NCI-H128 (cell line): ENCODE results near the gene GCK.

Experiments used
- DNase-seq: peaks from one replicate; lab custom pipeline; 2025; ENCODE audit not compliant: unreplicated experiment; lab: John Stamatoyannopoulos, UW

The GCK gene

GRCh38 chr7:44107961-44108767 is 81.1 kb downstream of the GCK start:
- no peak for DNase-seq

DNA sequence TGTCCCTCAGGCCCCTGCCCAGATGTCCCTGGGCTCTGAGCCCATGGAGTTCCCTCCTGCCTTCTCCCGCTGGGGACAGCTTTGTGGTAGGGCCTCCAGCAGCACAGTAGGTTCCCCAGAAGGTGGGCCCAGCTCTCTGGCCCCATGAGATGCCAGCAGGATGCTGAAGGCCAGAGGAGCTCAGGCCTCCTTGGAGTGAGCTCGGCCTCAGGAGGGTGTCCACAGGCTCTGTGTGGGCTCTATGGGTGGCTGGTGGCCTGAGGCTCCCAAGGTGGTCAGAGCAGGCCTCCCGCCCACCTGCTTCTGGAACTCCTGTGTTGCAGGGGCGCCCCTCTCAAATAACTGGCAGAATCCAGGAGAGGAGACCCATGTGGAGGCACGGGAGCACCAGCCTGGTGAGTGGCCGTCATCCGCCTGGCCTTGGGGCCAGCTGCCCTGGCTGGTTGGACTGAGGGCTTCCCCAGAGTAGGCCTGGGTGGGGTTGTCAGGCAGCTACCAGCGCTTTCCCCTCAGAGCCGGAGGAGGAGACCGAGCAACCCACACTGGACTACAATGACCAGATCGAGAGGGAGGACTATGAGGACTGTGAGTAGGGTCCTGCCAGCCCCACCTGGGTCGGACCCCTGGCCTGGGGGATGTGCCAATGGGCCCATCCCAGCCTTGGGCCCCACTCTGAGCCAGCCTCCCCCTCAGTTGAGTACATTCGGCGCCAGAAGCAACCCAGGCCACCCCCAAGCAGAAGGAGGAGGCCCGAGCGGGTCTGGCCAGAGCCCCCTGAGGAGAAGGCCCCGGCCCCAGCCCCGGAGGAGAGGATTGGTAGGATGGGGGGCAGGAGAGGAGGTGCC is 81.9 kb downstream of the GCK start:
- DNase-seq: no peak

DNA sequence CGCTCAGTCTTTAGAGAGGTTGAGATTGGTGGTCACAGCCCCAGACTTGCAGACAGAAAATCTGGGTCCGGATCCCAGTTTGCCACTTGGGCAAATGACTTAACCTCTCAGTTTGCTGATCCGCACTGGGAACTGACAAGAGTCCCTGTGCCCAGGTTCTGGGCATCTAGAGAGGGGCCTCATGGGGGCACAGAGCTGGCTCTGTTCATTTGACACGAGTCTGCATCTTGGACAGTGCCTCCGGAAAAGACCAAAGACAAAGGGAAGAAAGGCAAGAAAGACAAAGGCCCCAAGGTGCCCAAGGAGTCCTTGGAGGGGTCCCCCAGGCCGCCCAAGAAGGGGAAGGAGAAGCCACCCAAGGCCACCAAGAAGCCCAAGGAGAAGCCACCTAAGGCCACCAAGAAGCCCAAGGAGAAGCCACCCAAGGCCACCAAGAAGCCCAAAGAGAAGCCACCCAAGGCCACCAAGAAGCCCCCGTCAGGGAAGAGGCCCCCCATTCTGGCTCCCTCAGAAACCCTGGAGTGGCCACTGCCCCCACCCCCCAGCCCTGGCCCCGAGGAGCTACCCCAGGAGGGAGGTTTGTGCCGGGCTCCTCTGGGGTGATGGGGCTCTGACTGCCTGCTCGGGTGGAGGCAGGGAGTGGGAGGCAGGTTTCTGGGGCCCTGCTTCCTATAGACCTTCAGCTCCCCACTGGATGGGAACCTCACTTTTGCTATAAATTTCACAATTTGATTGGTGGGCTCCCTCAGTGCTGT is 82.8 kb downstream of the GCK start:
- no peak for DNase-seq

GRCh38 chr7:44105832-44106231 is 83.4 kb downstream of the GCK start:
- DNase-seq: no peak

GRCh38 chr7:44104860-44105771 is 84.1 kb downstream of the GCK start:
- no peak for DNase-seq

GRCh38 chr7:44103923-44104859 is 85.0 kb downstream of the GCK start, which contains the start of gene AEBP1:
Gene AEBP1 (plus strand): TSS chr7:44104345. CDS start chr7:44104666, 321 bp downstream.
- no peak for DNase-seq

DNA sequence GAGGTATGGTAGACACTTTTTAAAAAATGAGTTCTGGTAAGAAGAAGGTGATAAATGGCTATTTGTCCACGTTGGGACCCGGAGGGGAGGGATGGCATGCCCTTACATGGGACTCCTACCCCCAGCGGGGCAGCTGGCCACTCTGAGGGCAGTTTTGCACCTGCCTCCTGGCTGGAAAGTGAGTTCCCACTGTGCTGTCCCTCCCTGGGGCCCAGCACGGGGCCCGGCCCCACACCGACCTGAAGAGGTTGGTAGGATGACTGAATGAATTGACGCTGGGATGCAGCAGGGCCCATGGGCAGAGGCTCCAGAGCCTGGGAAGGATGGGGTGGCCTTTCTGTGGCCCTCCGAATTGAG is 85.7 kb downstream of the GCK start:
- no peak for DNase-seq

DNA sequence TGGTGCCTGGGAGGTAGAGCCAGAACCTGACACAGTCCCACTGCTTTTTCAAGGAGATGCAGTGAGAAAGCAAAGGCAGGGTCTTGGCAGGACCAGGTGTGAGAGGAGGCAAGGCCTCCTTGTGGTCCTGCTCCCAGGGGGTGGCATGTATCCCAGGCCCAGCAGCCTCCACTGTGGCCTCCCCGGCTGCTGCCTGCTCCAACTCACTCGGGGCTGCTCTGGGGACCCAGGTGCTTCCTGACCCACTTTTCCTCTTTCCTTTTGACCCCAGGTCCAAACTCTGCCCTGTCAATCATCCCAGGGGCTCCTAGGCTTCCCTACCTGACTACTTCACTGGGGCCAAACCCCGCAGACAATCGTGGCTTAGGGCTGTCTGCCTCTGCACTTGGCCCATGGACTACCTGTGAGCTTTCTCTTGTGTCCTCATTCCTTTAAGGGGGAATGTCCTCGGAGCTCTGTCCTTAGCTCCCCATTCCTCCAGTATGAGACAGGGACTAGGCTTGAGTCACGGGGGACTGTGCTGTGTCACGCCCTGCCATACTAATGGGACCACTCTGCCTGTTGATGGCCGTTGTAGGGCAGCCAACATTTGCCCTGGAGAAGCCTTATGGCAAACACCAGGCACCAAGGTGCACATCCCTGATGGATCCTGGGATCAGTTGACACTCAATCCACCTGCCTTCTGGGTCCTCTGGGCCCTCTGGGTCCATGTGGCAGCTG is 86.2 kb downstream of the GCK start:
- DNase-seq: no peak

DNA sequence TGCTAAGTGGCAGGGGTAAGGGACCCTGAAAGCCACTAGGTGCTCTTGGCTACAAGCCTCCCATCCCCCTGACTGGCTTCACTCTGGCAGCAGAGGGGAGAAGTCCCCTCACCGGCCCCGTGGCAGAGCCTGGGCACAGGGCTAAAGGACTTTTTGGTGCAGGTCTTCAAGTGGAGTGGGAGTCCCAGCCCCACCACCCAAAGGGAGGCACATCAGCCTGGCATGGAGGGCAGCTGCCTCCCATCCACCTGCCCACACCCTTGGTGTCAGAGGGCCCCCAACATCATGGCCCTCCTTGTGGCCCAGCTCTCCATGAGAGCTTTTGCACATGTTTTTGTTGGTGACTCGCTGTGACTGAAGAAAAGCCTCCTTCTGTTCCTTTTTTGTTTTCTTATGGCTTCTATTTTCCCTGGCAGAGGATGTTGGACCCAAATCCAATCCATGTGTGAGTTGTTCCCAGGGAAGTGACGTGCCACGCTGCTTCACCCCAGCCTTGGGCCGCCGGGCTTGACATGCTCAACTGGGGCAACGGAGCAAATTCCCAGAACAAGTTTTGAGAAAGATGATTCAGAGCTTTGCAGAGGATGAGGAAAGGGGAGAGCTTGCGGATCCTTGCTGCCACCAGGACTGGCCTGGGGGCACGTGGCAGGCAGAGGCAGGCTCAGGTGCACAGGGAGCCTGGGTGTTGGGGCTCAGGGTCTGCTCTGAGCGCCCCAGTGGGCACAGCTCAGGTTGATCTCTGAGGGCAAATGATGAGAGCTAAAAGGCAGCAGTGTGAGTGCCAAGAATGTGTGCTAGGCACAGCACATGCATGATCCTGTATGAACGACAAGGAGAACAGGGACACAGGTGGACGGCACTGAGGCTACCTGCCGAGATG is 87.0 kb downstream of the GCK start:
- no peak for DNase-seq

DNA sequence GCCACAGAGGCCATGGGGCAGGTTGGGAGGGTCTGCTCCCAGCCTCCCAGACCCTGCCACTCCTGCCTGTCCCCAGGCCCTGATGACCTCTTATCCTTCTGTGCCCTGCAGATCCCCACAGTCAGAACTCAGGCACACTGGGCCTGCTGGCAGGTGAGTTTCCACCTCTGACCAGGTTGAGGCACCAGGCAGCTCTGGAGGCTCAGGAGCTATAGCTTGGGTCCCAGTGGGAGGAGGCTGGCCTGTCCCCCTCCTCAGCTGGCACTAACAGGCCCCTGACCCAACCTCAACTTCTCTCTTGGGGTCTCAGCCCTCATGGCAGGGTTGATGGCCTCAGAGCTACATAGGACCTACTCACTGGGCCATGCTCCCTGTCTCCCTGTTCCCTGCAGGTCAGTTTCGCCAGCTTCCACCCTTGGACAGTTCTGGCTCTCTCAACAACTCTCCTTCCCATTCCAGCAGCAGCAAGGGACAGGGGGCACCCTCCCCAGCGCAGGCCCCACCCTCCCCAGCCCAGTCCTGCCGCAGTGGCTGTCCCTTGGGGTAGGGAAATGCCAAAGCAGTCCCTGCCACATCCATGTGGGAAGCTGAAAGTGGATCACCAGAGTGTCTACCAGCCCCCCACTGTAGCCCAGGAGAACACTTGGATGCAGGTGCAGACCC is 87.8 kb downstream of the GCK start:
- DNase-seq: no peak

DNA sequence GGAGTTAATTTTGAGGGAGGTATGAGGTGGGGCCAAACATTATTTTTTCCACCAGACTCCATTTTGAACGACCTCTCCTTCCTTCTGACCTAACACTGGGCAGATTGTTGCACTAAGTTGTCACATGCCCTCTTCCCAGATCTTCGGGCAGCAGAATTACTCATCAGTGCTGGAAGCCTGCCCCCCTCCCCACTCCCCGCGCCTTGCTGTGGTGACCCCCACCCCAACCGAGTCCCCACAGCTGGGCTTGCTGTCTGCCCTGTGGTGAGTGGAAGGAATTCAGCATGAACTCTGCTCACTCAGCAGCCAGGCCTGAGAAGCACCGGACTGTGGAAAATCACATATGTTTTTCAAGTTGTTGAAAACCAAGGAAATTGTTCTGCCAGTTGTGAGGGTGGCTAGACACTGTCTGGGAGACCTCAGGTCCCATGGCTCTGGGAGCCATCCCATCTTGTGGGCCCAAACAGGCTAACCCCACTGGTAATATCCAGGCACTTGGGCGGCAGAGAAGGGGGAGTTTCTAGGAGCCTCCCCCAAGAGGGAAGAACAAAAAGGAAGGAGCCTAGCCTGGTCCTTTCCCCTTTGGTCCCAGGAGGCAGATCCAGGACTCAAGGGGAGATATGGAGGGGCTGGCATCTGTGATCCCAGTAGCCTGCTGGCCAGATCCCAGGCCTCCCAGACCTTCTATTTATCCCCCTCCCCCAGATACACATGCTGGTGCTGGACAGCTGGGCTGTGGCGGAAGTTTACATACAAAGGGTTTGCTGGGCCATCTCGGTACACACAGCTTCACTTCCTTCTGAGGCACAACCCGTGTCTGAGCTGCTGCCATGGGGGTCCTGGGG is 88.6 kb downstream of the GCK start:
- no peak for DNase-seq

GRCh38 chr7:44099669-44100068 is 89.6 kb downstream of the GCK start:
- DNase-seq: no peak

- DNase-seq: no peak
Measured at GRCh38 chr7:44098092-44099068, 90.9 kb downstream of the GCK start.

GRCh38 chr7:44097064-44097932 is 91.9 kb downstream of the GCK start:
- DNase-seq: no peak
